BE2C (cell line): ENCODE measurements around the gene MISP. TPM values are rescaled to one million over a fixed set of nuclear protein-coding genes. Genes with fewer than 3 reads are reported as not detected.
"Not testable (repeated sequence)": the region's sequence is repeated elsewhere in the genome, so short reads cannot be mapped to it uniquely, and the experiment has no call there.

Experiments used
- DNase-seq: peaks from one replicate; pipeline ENCODE4 v3.0.0-alpha.2; 2020
- H3K27me3 ChIP-seq: fragments of 250-450 bp; sonication (Bioruptor Pico); 2 replicates; pipeline ENCODE4 v1.5.1; 2020; ENCODE audit warnings: mild to moderate bottlenecking
- H3K36me3 ChIP-seq: fragments of 250-450 bp; sonication (Bioruptor Pico); 2 replicates; pipeline ENCODE4 v1.5.1; 2020; ENCODE audit warnings: mild to moderate bottlenecking
- H3K4me1 ChIP-seq: fragments of 250-450 bp; sonication (Bioruptor Pico); 2 replicates; pipeline ENCODE4 v1.5.1; 2020
- H3K4me3 ChIP-seq: 2 replicates; pipeline ENCODE4 v1.5.1; 2011; ENCODE audit warnings: low read depth, low read length
- H3K9me3 ChIP-seq: fragments of 250-450 bp; sonication (Bioruptor Pico); 2 replicates; pipeline ENCODE4 v1.5.1; 2020
- polyA plus RNA-seq: library from polyadenylated mRNA; unstranded; fragments of >200 nt; gene quantifications from one replicate; pipeline ENCODE4 v1.2.1, GENCODE V29; 2012; ENCODE audit warnings: low read depth, missing spikeins; ENCODE audit not compliant: insufficient read length, insufficient read depth
- TF ChIP-seq, protein P1 (sequence below): IDR thresholded peaks from 2 replicates; pipeline ENCODE4 v1.5.1; 2012; ENCODE audit warnings: mild to moderate bottlenecking, low read depth, low read length

Gene MISP, protein sequence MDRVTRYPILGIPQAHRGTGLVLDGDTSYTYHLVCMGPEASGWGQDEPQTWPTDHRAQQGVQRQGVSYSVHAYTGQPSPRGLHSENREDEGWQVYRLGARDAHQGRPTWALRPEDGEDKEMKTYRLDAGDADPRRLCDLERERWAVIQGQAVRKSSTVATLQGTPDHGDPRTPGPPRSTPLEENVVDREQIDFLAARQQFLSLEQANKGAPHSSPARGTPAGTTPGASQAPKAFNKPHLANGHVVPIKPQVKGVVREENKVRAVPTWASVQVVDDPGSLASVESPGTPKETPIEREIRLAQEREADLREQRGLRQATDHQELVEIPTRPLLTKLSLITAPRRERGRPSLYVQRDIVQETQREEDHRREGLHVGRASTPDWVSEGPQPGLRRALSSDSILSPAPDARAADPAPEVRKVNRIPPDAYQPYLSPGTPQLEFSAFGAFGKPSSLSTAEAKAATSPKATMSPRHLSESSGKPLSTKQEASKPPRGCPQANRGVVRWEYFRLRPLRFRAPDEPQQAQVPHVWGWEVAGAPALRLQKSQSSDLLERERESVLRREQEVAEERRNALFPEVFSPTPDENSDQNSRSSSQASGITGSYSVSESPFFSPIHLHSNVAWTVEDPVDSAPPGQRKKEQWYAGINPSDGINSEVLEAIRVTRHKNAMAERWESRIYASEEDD
- not detected for polyA plus RNA-seq

DNA sequence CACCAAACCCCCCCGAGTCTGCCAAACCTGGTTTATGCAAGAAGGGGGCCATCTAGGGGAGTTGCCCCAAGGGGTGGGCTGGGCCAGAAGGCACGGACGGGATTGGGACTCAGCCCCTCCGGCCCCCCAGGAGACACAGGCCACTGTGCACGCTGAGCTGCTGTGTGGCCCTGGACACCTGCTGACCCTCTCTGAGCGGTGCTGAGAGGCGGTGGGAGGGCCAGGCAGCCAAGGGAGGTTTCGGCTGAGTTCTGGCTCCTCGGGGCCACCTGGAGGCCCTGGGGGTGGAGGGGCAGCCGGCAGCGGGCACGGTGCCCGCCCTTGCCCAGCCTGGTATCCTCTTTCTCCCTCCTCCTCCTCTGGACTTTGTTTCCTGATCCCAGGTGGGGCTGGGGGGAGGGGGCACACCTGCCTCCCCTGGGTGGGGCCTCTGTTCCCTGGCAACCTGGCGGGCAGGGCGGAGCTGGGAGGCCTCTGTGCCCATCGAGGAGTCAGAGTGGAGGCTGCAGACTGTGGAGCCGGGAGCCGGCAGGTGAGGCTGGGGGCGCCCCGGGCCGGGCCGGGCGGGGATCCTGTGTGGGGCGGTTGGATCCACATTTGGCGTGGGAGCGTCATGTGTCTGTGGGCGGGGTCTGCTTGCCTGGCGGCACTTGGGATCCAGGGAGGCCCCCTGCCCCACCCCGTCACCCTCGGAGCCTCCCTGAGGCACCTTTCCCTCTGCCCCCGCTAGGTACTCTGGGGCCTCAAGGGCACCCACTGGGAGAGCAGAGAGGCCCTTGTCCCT is at the start of gene MISP:
Gene MISP, plus strand, starts transcription at position 473 of the 784 bp plus-strand sequence. CDS start 5,835 bp downstream, outside the sequence.
- TF ChIP-seq, protein P1, sequence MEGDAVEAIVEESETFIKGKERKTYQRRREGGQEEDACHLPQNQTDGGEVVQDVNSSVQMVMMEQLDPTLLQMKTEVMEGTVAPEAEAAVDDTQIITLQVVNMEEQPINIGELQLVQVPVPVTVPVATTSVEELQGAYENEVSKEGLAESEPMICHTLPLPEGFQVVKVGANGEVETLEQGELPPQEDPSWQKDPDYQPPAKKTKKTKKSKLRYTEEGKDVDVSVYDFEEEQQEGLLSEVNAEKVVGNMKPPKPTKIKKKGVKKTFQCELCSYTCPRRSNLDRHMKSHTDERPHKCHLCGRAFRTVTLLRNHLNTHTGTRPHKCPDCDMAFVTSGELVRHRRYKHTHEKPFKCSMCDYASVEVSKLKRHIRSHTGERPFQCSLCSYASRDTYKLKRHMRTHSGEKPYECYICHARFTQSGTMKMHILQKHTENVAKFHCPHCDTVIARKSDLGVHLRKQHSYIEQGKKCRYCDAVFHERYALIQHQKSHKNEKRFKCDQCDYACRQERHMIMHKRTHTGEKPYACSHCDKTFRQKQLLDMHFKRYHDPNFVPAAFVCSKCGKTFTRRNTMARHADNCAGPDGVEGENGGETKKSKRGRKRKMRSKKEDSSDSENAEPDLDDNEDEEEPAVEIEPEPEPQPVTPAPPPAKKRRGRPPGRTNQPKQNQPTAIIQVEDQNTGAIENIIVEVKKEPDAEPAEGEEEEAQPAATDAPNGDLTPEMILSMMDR: no peak
- Histone ChIP-seq H3K27me3 (peaks cover 2% of the 10 kb centered on the region; the same call in 1 of the 2 replicates), H3K9me3 (peaks cover 1% of the 10 kb centered on the region), H3K4me3 (no peak within 1 kb of the TSS), H3K36me3 (no peaks in the 10 kb centered on the region), H3K4me1 (no peaks in the 10 kb centered on the region)
- DNase-seq: no peak

DNA sequence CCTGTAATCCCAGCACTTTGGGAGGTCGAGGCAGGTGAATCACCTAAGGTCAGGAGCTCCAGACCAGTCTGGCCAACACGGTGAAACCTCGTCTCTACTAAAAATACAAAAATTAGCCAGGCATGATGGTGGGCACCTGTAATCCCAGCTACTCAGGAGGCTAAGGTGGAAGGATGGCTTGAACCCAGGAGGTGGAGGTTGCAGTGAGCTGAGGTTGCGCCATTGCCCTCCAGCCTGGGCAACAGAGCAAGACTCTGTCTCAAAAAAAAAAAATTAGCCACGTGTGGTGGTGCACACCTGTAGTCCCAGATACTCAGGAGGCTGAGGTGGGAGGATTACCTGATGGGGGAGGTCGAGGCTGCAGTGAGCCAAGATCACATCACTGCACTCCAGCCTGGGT is 48.1 kb upstream of the MISP start:
- not testable (repeated sequence) for H3K9me3 ChIP-seq, H3K4me3 ChIP-seq, H3K36me3 ChIP-seq, H3K27me3 ChIP-seq, DNase-seq, H3K4me1 ChIP-seq

DNA sequence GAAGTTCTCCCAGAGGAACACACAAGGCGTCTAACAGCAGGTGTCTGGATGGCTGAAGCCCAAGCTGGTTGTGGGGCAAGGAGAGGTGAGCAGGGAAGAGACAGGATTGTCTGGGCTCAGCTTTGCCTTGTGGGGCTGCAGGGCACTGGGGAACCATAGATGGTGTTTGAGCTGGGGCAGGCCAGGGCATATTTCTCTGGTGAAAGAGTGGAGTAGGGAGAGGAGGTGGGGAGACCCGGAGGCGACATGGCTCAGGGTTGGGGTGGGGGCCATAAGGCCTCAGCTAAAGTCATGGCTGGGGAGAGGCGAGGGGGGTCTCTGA is 47.6 kb upstream of the MISP start:
- Histone ChIP-seq H3K4me1 (peaks cover 3% of the 10 kb centered on the region; the same call in 1 of the 2 replicates), H3K36me3 (no peaks in the 10 kb centered on the region), H3K9me3 (peaks cover 2% of the 10 kb centered on the region; the same call in 1 of the 2 replicates), H3K27me3 (no peaks in the 10 kb centered on the region), H3K4me3 (no peak overlapping the region)
- TF ChIP-seq, protein P1: no peak
- no peak for DNase-seq

DNA sequence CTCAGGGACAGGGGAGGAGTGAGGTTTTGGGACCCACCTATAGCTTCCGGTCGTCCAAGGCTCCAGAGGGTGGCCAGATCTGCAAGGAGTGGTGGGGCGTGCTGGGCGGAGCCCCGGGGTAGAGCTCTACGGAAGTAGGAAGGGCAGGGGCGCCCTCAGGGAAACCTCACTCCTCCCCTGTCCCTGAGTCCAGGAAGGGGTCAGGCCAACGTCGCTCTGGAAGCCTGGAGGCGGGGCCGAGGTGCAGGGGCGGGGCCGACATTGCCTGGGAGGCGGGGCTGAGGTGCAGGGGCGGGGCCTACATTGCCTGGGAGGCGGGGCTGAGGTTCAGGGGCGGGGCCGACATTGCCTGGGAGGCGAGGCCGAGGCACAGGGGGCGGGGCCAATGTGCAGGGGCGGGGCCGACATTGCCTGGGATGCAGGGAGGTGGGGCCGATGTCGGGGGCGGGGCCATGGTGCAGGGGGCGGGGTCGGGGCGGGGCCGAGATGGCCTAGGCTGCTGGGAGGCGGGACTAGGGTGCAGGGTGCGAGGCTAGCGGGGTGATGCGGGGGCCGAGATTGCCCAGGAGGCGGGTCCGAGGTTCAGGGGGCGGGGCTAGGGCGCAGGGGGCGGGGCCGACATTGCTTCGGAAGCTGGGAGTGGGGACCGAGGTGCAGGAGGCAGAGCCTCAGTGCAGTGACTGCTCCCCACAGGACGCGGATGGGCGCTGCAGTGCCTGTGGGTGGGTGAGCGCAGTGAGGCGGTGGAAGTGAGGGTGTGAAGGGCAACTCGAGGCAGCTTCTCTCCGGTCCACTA is 47.1 kb upstream of the MISP start:
- H3K27me3 ChIP-seq: no peaks in the 10 kb centered on the region
- no peak overlapping the region; the same call in 1 of the 2 replicates for H3K4me3 ChIP-seq
- DNase-seq: peak; percentile 97
- H3K9me3 ChIP-seq: peaks cover 2% of the 10 kb centered on the region; the same call in 1 of the 2 replicates
- H3K4me1 ChIP-seq: peaks cover 3% of the 10 kb centered on the region; the same call in 1 of the 2 replicates
- H3K36me3 ChIP-seq: no peaks in the 10 kb centered on the region
- TF ChIP-seq, protein P1: no peak

DNA sequence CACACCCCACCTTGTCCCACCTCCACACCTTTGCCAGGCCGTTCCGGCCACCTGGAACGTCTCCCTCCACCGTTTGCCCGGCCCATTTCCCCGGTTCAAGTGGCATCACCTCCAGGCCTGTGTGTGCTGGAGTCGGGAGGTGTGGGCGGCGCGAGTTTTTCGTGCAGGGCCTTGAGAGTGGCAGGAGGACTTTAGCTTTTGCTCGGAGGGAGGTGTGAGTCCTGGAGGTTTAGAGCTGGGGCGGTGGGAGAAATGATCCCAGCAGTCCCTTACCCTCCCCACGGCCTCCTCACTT is 46.5 kb upstream of the MISP start:
- Histone ChIP-seq H3K36me3 (no peaks in the 10 kb centered on the region), H3K27me3 (no peaks in the 10 kb centered on the region; the same call in 1 of the 2 replicates), H3K4me3 (no peak overlapping the region; the same call in 1 of the 2 replicates), H3K9me3 (peaks cover 2% of the 10 kb centered on the region; the same call in 1 of the 2 replicates), H3K4me1 (peaks cover 3% of the 10 kb centered on the region; the same call in 1 of the 2 replicates)
- TF ChIP-seq, protein P1: no peak
- no peak for DNase-seq
